Esophagus muscularis mucosa (tissue), 4 donors: ENCODE results near the gene COX8C.

ENCODE experiments used
- EP300 ChIP-seq: sonication (generic); formaldehyde crosslinking; IDR thresholded peaks from one replicate; pipeline ENCODE4 v1.6.1; 2017; ENCODE audit warnings: antibody characterized with exemption
- POLR2A ChIP-seq: fragments of 450-650 bp; IDR thresholded peaks from one replicate; pipeline ENCODE4 v1.6.1; 2017; ENCODE audit warnings: antibody characterized with exemption, moderate library complexity, mild to moderate bottlenecking, low read depth
- POLR2AphosphoS5 ChIP-seq, 2 donors: sonication (generic); formaldehyde crosslinking; IDR thresholded peaks; one replicate each; pipeline ENCODE4 v1.6.1; 2017; ENCODE audit warnings: antibody characterized with exemption in 2 of 2
- TF ChIP-seq, protein P1 (sequence below), 3 experiments: fragments of 200-600 bp in 2 of 3; fragments of 450-650 bp in 1 of 3; sonication (generic) in 2 of 3; IDR thresholded peaks; one replicate each; pipeline ENCODE4 v1.5.1; 2017 to 2019; ENCODE audit warnings: antibody characterized with exemption in 3 of 3, mild to moderate bottlenecking in 2 of 3, moderate library complexity in 1 of 3

DNA sequence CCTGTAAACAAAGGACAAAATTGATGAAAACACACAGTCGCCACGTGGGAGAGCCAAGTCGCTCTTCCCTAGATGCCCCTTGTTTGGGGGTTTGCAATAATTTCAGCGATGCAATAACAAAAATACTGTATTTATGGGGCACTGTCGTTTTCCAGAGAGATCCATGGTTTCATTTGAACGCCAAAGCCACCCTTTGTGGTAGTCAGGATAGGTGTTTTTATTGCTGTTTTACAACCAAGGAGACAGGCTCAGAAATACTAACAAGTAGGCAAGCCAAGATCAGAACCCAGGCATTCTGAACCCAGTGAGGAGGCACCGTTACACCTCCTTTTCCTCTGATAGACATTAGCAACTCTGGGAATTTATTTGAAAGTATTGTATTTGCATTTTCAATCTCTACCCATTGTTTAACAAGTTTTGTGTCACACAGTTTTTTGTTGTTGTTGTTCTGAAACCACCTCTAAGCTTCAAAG, 13.3 kb upstream of the COX8C start:
- no peak for TF ChIP-seq POLR2AphosphoS5 (IDR thresholded peaks at IDR 0.05)
- TF ChIP-seq, protein P1, sequence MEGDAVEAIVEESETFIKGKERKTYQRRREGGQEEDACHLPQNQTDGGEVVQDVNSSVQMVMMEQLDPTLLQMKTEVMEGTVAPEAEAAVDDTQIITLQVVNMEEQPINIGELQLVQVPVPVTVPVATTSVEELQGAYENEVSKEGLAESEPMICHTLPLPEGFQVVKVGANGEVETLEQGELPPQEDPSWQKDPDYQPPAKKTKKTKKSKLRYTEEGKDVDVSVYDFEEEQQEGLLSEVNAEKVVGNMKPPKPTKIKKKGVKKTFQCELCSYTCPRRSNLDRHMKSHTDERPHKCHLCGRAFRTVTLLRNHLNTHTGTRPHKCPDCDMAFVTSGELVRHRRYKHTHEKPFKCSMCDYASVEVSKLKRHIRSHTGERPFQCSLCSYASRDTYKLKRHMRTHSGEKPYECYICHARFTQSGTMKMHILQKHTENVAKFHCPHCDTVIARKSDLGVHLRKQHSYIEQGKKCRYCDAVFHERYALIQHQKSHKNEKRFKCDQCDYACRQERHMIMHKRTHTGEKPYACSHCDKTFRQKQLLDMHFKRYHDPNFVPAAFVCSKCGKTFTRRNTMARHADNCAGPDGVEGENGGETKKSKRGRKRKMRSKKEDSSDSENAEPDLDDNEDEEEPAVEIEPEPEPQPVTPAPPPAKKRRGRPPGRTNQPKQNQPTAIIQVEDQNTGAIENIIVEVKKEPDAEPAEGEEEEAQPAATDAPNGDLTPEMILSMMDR (IDR thresholded peaks at IDR 0.05), result no peak
- no peak for TF ChIP-seq POLR2A
- no peak for TF ChIP-seq EP300
